SK-N-SH (cell line): ENCODE measurements around the gene RPL3.

Experiments used
- EZH2phosphoT487 ChIP-seq: fragments of 200-600 bp; sonication (generic); IDR thresholded peaks from 2 replicates; pipeline ENCODE4 v1.6.1; 2017; ENCODE audit warnings: low read depth, mixed run types, mild to moderate bottlenecking, antibody characterized with exemption, moderate library complexity, borderline replicate concordance
- FOXM1 ChIP-seq: IDR thresholded peaks from 2 replicates; pipeline ENCODE4 v1.4.0; 2012; ENCODE audit warnings: low read depth, mild to moderate bottlenecking
- NFIC ChIP-seq: IDR thresholded peaks from 2 replicates; pipeline ENCODE4 v1.4.0; 2012; ENCODE audit warnings: borderline replicate concordance
- NRF1 ChIP-seq: IDR thresholded peaks from 2 replicates; pipeline ENCODE4 v1.6.1; 2012; ENCODE audit warnings: low read depth, mild to moderate bottlenecking, low read length
- POLR2AphosphoS5 ChIP-seq: IDR thresholded peaks from 2 replicates; pipeline ENCODE4 v1.6.1; 2012; ENCODE audit warnings: low read depth, low read length
- RAD21 ChIP-seq: IDR thresholded peaks from 2 replicates; pipeline ENCODE4 v1.6.1; 2012; ENCODE audit warnings: mild to moderate bottlenecking, low read length
- RCOR1 ChIP-seq: fragments of 150-350 bp; IDR thresholded peaks from 2 replicates; pipeline ENCODE4 v1.6.1; 2017; ENCODE audit warnings: antibody characterized with exemption, low read length
- SMC3 ChIP-seq: IDR thresholded peaks from 2 replicates; pipeline ENCODE4 v1.6.1; 2012; ENCODE audit warnings: low read depth, low read length, improper control_type of control experiment
- TAF1 ChIP-seq: IDR thresholded peaks from 2 replicates; pipeline ENCODE4 v1.6.1; 2012; ENCODE audit warnings: low read depth, mild to moderate bottlenecking, low read length, moderate library complexity, borderline replicate concordance
- TEAD4 ChIP-seq: IDR thresholded peaks from 2 replicates; pipeline ENCODE4 v1.4.0; 2012; ENCODE audit warnings: mild to moderate bottlenecking, borderline replicate concordance; ENCODE audit not compliant: insufficient read depth
- TF ChIP-seq, protein P1 (sequence below): fragments of 200-600 bp; sonication (generic); IDR thresholded peaks from 2 replicates; pipeline ENCODE4 v1.6.1; 2017; ENCODE audit warnings: antibody characterized with exemption, mild to moderate bottlenecking, moderate library complexity

GRCh38 chr22:39325392-39325932, 6.0 kb upstream of the RPL3 start:
- TF ChIP-seq TEAD4, result no peak
- TF ChIP-seq, protein P1, sequence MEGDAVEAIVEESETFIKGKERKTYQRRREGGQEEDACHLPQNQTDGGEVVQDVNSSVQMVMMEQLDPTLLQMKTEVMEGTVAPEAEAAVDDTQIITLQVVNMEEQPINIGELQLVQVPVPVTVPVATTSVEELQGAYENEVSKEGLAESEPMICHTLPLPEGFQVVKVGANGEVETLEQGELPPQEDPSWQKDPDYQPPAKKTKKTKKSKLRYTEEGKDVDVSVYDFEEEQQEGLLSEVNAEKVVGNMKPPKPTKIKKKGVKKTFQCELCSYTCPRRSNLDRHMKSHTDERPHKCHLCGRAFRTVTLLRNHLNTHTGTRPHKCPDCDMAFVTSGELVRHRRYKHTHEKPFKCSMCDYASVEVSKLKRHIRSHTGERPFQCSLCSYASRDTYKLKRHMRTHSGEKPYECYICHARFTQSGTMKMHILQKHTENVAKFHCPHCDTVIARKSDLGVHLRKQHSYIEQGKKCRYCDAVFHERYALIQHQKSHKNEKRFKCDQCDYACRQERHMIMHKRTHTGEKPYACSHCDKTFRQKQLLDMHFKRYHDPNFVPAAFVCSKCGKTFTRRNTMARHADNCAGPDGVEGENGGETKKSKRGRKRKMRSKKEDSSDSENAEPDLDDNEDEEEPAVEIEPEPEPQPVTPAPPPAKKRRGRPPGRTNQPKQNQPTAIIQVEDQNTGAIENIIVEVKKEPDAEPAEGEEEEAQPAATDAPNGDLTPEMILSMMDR, result no peak
- TF ChIP-seq FOXM1, result no peak
- no peak for TF ChIP-seq EZH2phosphoT487
- no peak for TF ChIP-seq TAF1
- no peak for TF ChIP-seq POLR2AphosphoS5
- TF ChIP-seq RCOR1, result no peak
- no peak for TF ChIP-seq SMC3
- TF ChIP-seq NRF1, result no peak
- TF ChIP-seq NFIC, result no peak
- TF ChIP-seq RAD21, result no peak
